Muscle layer of duodenum (tissue), 2 donors: ENCODE results near the gene CTNNA2.

Experiments used
- H3K27ac ChIP-seq: one replicate; pipeline ENCODE4 v1.7.0; 2013; ENCODE audit warnings: mild to moderate bottlenecking, low read length
- H3K27me3 ChIP-seq: one replicate; pipeline ENCODE4 v1.7.0; 2013; ENCODE audit warnings: low read depth, mild to moderate bottlenecking, control low read depth, low read length
- H3K36me3 ChIP-seq, 2 donors: one replicate each; pipeline ENCODE4 v1.7.0; 2013; ENCODE audit warnings: low read length in 2 of 2, control low read depth in 1 of 2, mild to moderate bottlenecking in 1 of 2; ENCODE audit not compliant: insufficient read depth in 2 of 2, control insufficient read depth in 1 of 2
- H3K4me1 ChIP-seq, 2 donors: one replicate each; pipeline ENCODE4 v1.7.0; 2013; ENCODE audit warnings: low read length in 2 of 2, mild to moderate bottlenecking in 2 of 2, control low read depth in 1 of 2, moderate library complexity in 1 of 2; ENCODE audit not compliant: insufficient read depth in 2 of 2, control insufficient read depth in 1 of 2
- H3K4me3 ChIP-seq, 2 donors: one replicate each; pipeline ENCODE4 v1.7.0; 2013; ENCODE audit warnings: low read length in 2 of 2, low read depth in 1 of 2, mild to moderate bottlenecking in 1 of 2
- H3K9me3 ChIP-seq, 2 donors: one replicate each; pipeline ENCODE4 v1.7.0; 2013; ENCODE audit warnings: low read length in 2 of 2, control low read depth in 1 of 2, mild to moderate bottlenecking in 1 of 2; ENCODE audit not compliant: control insufficient read depth in 1 of 2
- donor health status: healthy.

The CTNNA2 gene

DNA sequence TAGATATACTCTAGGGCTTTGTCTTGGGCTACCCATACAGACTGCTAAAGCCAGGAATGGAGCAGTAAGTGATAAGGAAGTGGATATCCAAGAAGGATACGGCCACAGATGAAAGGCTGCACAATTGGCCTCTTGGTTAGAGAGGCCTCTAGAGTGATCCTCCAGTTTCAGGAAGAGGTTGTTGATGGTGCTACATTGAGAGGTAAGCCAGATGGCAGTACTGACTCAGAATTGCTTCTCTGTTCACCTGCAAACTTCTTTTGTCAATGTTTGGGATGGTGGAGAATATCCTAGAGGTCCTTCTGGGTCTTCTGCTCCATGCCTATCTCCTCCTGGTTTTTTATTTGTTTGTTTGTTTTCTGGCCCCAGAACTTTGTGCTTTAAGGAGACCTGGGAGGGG lies 1018.5 kb downstream of the CTNNA2 start:
- Histone ChIP-seq H3K27me3 (no peaks in the 10 kb centered on the region), H3K4me1 (no peaks in the 10 kb centered on the region), H3K36me3 (no peaks in the 10 kb centered on the region), H3K27ac (no peak overlapping the region), H3K9me3 (no peaks in the 10 kb centered on the region), H3K4me3 (no peak overlapping the region)

DNA sequence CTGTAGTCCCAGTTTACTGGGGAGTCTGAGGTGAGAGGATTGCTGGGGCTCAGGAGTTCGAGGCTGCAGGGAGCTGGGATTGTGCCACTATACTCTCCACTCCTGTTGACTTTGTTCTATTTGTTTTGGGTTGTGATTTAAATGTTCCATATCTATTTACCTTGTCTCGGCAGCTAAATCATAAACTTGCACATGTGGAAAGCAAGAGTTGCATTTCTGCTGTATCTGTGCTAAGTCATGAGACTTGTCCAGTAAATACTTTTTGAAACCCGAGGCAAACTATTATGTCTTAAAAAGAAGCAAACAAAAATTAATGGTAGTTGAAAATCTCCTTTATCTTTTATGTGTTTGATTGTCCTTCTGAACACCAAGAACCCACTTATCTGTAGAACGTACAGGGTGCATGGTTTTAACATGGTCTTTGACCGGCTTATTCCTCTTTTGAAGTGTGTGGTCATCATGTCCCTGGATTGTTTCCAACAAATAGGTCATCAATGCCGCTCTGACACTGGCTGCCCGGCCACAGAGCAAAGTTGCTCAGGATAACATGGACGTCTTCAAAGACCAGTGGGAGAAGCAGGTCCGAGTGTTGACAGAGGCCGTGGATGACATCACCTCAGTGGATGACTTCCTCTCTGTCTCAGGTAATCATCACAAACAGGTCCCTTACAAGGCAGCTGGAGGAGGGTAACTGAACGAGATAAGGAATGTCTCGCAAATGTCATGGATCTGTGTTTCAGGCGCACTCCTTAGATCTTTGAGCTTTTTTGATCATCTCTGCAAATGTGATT lies 1032.8 kb downstream of the CTNNA2 start:
- Histone ChIP-seq H3K27ac (no peak overlapping the region), H3K4me3 (no peak overlapping the region), H3K36me3 (no peaks in the 10 kb centered on the region), H3K27me3 (no peaks in the 10 kb centered on the region), H3K4me1 (peaks cover 0 to 5% of the 10 kb centered on the region in 2 donors), H3K9me3 (no peaks in the 10 kb centered on the region)

DNA sequence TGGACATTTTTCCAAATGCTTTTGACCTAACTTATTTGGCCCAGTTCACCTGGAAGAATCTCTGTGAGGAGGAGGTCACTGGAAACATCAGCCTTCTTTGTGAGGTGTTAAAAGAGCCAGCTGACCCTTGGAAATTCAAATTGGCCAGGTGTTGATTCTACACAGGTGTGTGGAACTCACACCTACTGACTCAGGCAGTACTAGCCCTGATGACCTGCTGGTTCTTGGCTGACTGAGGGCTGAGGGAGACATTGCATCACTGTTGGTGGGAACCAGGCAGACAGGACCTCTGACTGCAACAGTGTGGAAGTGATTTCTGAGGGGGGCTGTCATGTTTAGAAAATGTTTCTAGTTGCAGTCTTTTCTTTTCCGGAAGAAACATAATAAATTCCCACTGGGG lies 1033.9 kb downstream of the CTNNA2 start:
- no peaks in the 10 kb centered on the region for H3K9me3 ChIP-seq
- H3K4me1 ChIP-seq: peaks cover 0 to 5% of the 10 kb centered on the region in 2 donors
- no peaks in the 10 kb centered on the region for H3K36me3 ChIP-seq
- no peak overlapping the region for H3K27ac ChIP-seq
- H3K4me3 ChIP-seq: no peak overlapping the region
- no peaks in the 10 kb centered on the region for H3K27me3 ChIP-seq

DNA sequence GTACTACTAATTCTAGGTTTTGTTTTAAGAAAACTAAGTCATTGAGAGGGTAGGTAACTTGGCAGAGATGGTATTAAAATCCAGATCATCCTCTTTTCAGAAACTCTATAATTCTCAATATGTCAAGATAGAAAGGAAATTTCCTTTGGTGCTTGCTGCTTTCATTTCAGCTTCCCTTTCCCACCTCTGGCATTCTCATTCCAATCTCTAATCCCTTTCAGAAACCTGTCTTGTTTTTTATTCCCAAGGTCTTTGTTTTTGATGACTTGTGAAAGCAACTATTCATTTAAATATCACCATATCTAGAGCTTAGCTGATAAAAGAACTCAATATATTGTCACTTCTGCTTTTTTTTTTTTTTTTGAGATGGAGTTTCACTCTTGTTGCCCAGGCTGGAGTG lies 1034.5 kb downstream of the CTNNA2 start:
- no peaks in the 10 kb centered on the region for H3K27me3 ChIP-seq
- no peak overlapping the region for H3K4me3 ChIP-seq
- no peaks in the 10 kb centered on the region for H3K9me3 ChIP-seq
- H3K4me1 ChIP-seq: peaks cover 0 to 5% of the 10 kb centered on the region in 2 donors
- H3K36me3 ChIP-seq: no peaks in the 10 kb centered on the region
- no peak overlapping the region for H3K27ac ChIP-seq

DNA sequence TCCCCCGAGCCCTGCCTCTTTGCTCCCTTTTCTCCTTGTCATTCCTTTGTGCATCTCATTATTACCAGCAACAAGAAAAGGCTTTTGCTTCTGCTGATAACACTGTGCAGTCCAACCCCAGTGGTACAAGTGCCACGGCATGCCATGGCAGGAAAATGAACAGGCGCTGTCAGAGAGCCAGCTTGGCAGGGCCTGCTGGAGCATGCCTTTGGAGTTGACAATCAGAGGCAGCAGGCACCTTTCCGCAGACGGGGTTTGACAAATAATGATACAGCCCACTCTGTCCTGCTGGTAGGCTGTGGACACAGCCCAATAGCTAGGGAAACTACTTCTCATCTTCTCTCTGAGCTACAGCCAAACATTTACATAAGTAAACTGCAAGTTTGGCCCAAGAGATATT lies 1035.6 kb downstream of the CTNNA2 start:
- H3K27me3 ChIP-seq: no peaks in the 10 kb centered on the region

DNA sequence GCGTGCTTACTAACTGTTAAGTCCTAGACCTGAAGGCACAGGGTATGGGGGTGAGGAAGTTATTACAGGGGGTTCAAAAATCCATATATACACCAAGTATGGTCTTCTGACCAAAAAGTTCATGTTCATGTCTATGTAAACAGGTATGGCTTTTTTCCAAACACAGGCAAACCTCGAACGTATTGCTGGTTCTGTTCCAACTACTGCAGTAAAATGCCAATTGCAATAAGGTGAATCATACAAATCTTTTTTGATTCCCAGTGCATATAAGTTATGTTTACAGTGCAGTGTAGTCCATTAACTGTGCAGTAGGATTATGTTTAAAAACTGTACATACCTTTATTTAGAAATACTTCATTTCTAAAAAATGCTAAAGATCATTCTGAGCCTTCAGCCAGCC lies 1037.0 kb downstream of the CTNNA2 start:
- no peaks in the 10 kb centered on the region for H3K36me3 ChIP-seq
- no peaks in the 10 kb centered on the region for H3K27me3 ChIP-seq
- peaks cover 0 to 5% of the 10 kb centered on the region in 2 donors for H3K4me1 ChIP-seq
- H3K27ac ChIP-seq: no peak overlapping the region
- no peak overlapping the region for H3K4me3 ChIP-seq
- H3K9me3 ChIP-seq: no peaks in the 10 kb centered on the region

More for the DNA sequence above, 1035.6 kb downstream of the CTNNA2 start:
- Histone ChIP-seq H3K4me1 (peaks cover 0 to 5% of the 10 kb centered on the region in 2 donors), H3K4me3 (no peak overlapping the region), H3K36me3 (no peaks in the 10 kb centered on the region), H3K9me3 (no peaks in the 10 kb centered on the region), H3K27ac (no peak overlapping the region)

DNA sequence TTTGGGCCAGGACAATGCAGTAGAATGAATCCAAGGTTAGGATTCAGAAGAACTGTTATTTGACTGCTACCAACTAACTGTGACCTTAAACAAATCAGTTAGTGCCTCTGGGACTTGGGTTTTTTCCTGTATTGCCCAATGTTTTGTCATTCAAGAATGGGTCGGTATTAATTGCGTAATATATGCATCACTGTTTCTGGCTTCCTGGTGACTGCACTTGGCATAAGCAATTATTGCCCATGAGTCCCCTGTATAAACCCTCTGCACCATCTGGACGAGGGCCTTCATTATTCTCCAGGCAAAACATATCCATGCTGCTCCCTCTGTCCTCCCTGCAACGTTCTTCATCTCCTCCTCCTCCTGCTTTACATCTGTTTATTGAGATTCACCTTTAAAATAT lies 1047.5 kb downstream of the CTNNA2 start:
- no peaks in the 10 kb centered on the region for H3K4me1 ChIP-seq
- no peak overlapping the region for H3K27ac ChIP-seq
- no peaks in the 10 kb centered on the region for H3K27me3 ChIP-seq
- no peak overlapping the region for H3K4me3 ChIP-seq
- no peaks in the 10 kb centered on the region for H3K36me3 ChIP-seq
- H3K9me3 ChIP-seq: no peaks in the 10 kb centered on the region

DNA sequence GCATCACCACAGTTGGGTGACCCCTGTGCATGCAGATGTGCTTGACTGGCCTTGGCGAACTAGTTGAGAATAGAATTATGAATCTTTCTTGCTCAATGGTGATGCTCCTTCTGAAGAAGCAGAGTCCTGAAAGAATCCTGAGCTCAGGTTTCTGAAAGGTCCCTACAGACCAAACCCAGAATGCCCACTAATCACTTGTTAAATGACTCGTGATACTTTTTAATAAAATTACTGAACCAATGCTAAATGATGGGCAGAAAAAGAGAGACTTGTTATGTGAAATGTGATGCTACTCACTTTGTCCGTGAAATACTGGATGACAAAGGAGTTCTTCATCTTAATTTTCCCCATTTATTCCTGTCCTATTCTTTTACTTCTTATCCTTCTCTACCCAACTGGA lies 1055.2 kb downstream of the CTNNA2 start:
- Histone ChIP-seq H3K4me1 (no peaks in the 10 kb centered on the region), H3K27me3 (no peaks in the 10 kb centered on the region), H3K4me3 (no peak overlapping the region), H3K27ac (no peak overlapping the region), H3K36me3 (no peaks in the 10 kb centered on the region), H3K9me3 (no peaks in the 10 kb centered on the region)

DNA sequence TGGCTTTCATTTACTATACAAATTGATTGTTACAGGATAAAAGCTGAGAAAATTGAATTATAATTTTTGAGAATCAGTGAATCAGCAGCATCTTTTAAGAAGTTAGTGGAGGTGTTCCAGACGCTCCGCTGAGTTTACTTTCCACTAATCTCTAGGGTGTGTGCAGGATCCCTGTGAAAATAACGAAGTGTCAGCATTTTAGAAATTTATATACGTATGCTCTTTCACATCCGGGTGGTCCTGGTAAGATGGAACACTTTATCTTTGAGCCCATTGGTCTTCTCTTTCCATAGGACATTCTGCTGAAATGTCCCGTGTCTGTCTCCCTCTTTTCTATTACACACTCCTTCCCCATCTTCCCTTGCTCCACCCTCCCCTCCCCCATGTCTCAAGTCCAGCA lies 1060.3 kb downstream of the CTNNA2 start:
- no peaks in the 10 kb centered on the region for H3K27me3 ChIP-seq
- H3K27ac ChIP-seq: no peak overlapping the region

DNA sequence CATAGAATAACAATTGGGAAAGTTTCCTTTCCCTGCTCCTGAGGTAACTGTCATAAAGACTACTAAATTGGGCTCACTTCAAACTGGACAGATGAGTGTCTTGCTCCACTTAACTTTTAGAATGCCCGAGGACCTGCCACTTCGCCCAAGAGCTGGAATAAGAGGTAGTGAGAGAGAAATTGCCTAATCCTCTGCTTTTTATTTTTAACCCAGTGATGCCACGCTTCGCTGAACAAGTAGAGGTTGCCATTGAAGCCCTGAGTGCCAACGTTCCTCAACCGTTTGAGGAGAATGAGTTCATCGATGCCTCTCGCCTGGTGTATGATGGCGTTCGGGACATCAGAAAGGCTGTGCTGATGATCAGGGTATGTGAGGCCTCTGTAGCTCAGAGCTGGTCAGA lies 1061.1 kb downstream of the CTNNA2 start:
- Histone ChIP-seq H3K9me3 (no peaks in the 10 kb centered on the region), H3K4me1 (no peaks in the 10 kb centered on the region), H3K4me3 (no peak overlapping the region), H3K27me3 (no peaks in the 10 kb centered on the region), H3K27ac (no peak overlapping the region), H3K36me3 (no peaks in the 10 kb centered on the region)

More for the DNA sequence above, 1060.3 kb downstream of the CTNNA2 start:
- no peaks in the 10 kb centered on the region for H3K9me3 ChIP-seq
- no peaks in the 10 kb centered on the region for H3K36me3 ChIP-seq
- H3K4me3 ChIP-seq: no peak overlapping the region
- no peaks in the 10 kb centered on the region for H3K4me1 ChIP-seq

DNA sequence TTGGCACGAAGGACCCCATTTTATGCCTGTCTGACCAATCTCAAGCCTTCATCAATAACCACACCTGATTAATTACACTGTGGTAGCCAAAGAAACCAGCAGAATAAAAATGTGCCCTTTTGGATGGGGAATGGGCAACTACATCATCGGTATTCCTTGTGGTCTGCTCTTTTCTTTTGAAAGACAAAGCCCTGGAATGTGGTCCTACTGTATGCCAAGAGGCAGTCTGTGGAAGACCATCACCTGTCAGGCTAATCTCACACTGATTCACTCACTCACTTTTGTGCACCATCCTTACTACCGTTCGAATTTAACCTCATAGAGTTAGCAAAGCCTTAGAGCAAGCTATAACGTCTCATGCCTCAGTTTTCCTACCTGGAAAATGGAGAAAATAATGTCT lies 1066.9 kb downstream of the CTNNA2 start:
- H3K4me3 ChIP-seq: no peak overlapping the region
- no peak overlapping the region for H3K27ac ChIP-seq
- H3K36me3 ChIP-seq: no peaks in the 10 kb centered on the region
- no peaks in the 10 kb centered on the region for H3K4me1 ChIP-seq
- no peaks in the 10 kb centered on the region for H3K9me3 ChIP-seq
- H3K27me3 ChIP-seq: no peaks in the 10 kb centered on the region

DNA sequence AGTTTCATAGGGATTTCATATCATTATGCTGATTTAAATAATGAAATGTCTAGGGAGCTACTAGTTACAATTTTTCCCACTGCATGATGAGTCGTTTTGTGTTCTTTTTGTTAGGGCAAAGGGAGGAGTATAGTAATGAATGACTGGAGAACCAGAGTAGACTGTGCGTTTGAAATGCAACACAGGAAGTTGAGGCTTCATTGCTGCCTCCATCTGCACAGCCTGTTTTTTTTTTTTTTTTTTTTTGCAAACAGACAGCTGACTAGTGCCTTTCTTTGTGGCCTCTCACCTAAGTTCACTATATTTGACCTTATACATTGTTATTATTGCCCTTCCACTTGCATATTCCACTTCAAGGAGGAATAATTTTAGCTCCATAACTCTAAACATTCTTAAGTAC lies 1078.4 kb downstream of the CTNNA2 start:
- Histone ChIP-seq H3K36me3 (no peaks in the 10 kb centered on the region), H3K9me3 (peaks cover 0 to 3% of the 10 kb centered on the region in 2 donors), H3K4me1 (no peaks in the 10 kb centered on the region), H3K27ac (no peak overlapping the region), H3K27me3 (no peaks in the 10 kb centered on the region), H3K4me3 (no peak overlapping the region)
